Astrocyte of the cerebellum (primary cell): ENCODE results near the gene SLC29A1.

Experiments used
- DNase-seq: peaks from one replicate; pipeline ENCODE4 v3.0.0-alpha.2; 2011; ENCODE audit warnings: low read depth
- H3K4me3 ChIP-seq: 2 replicates; pipeline ENCODE4 v1.5.1; 2011; ENCODE audit warnings: mild to moderate bottlenecking, low read depth, low read length, moderate library complexity
- CTCF ChIP-seq: IDR thresholded peaks from 2 replicates; pipeline ENCODE4 v1.5.1; 2012; ENCODE audit warnings: low read length, low read depth, moderate library complexity, mild to moderate bottlenecking; ENCODE audit errors: missing control alignments
- in situ Hi-C: cut with HindIII; loops from 2 replicates; pipeline ENCODE4 v1.10.0; 2017; ENCODE audit warnings: low sequenced_read_pairs

SLC29A1 gene

DNA sequence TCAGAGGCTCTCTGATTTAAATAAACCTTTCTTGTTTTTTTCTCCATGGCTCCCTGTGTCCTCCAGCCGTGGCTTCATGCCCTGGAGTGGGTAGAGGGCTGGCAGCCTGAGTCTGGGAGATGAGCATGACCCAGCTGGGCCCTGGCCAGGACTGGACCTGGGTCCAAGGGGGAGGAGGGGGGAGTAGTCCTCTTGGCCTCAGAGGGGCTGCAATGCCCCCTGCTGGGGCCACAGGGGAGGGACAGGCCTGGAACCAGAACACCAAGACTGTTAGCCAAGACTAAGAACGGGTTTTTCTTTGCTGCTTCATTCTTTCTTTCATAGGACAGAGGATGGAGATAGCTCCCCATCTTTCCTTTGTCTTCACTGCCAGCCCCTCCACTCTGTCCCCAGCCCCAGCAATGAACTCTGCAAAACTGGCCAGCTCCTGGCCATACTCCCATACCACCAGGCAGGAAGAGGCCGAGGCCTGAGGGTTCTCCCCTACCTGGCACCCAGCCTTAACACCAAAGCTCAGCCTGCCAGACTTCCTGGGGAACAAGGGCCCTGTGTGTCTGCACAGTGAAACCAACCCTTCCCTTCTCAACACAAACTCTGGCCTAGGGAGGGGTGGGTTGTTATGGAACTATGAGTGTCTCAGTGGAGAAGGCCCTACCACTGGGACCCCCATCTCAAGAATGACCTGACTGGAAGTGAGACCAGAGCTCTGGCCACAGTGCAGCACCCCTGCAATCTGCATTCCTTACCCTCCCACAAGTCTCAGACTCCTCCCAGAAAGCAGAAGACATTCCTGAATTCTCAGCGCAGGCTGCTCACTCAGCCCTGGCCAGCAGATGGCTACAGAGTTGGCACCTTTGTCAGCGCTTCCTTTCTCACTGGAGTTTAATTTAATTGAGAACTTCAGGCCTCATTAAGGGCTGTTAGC is 11.0 kb downstream of the SLC29A1 start:
- peak; percentile 70 for DNase-seq
- no peak overlapping the region for H3K4me3 ChIP-seq
- TF ChIP-seq CTCF: peak; percentile 84
- in situ Hi-C loops: no loop called here

GRCh38 chr6:44235269-44235668 is 11.9 kb downstream of the SLC29A1 start:
- no peak for TF ChIP-seq CTCF
- in situ Hi-C loops: no loop called here
- no peak overlapping the region for H3K4me3 ChIP-seq
- no peak for DNase-seq

DNA sequence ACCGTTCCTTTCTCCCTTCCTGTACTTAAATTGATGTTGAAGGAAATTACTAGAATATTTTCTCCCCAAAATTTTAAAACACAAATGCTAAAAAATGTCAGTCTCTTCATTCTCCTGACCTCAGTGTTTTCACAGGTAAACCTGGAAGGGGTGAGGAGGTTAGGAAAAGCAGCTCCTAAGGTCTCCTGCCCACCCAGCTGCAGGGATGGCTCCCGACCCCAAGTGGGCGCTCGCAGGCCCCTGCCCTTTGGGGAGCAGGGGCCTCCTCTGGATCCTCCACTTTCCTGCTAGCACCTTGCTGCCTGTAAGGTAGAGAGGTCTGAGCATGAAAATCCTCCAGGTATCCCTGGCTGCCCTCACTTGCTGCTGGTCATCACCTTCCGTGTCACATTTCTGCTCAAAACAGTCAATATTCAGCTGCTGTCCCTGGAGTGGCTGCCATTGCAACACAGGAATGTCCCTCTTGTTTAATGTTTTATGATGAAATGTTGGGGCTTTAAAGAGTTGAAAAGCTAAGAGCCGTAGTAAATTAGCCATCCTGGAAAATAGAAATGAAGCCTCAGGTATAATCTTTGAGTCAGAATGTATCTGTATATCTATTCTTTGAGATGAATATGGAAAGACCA is 12.6 kb downstream of the SLC29A1 start:
- TF ChIP-seq CTCF: peak; percentile 2
- in situ Hi-C loops: no loop called here
- no peak overlapping the region for H3K4me3 ChIP-seq
- no peak for DNase-seq

- peak; percentile 60 for DNase-seq
- in situ Hi-C loops: no loop called here
These were observed 13.8 kb downstream of the SLC29A1 start for GRCh38 chr6:44237021-44237812.

GRCh38 chr6:44237813-44238433 is 14.5 kb downstream of the SLC29A1 start:
- in situ Hi-C loops: no loop called here
- no peak for DNase-seq

More at GRCh38 chr6:44237021-44237812, 13.8 kb downstream of the SLC29A1 start:
- no peak for TF ChIP-seq CTCF
- H3K4me3 ChIP-seq: peak overlapping the region; percentile 55

More at GRCh38 chr6:44237813-44238433, 14.5 kb downstream of the SLC29A1 start:
- H3K4me3 ChIP-seq: peak overlapping the region; percentile 55
- peak; percentile 95 for TF ChIP-seq CTCF
